ENCODE results near the gene B4GALNT2. TPM values are rescaled to one million over a fixed set of nuclear protein-coding genes. Genes with fewer than 3 reads are reported as not detected.

Gene B4GALNT2
- total and polyA plus RNA-seq, 2 donors (not counting 3 experiments of a cell fraction or from before 2014, with no cell fraction given) = 0.11 TPM; not detected in 1

DNA sequence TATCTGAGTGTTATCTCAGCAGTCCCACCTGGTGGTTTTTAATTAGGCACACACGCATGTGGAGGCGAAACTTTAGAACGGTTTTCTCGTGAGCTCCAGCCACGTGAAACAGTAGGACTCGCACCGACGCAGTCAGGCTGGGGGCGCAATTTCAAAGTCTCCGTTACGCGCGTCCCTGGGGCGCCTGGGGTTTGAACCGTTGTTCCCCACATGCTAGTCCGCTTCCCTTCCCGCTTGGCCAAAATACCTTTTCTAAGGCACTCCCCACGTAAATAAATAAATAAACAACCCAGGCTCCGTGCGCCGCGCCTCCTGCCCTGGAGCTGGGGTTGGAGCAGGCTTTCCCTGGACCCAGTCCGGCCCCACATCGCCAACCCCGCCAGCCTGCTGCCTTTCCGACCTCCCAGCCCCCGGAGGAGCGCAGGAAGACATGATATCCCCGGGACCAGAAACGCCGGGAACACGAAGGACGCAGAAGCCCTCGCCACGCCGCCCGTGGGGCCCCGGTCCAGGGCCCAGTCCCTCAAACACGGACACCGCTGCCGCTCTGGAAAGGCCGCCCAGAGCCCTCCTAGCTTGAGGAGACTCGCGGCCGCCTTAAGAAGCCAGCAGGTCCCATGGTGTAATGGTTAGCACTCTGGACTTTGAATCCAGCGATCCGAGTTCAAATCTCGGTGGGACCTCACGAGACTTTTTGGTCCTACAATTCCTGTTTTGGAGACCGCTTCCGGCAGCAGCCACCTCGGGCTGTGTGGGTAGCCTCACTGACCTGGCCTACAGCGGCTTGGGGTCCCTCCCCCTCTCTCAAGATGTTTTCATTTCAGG lies 59.6 kb downstream of the B4GALNT2 start:
- H3K36me3 ChIP-seq (ENCODE audit: control insufficient read depth in 2 of 2, extremely low read depth in 1 of 2, insufficient read depth in 2 of 2, low read length in 2 of 2) = no peaks in the 10 kb centered on the region
- H3K9ac ChIP-seq (replicated peaks; ENCODE audit: extremely low read depth, insufficient read depth, low read length) = peak overlapping the region; percentile 81
- peak overlapping the region; percentile 65 for H3K4me2 ChIP-seq (ENCODE audit: insufficient read depth, low read length)
- dilution Hi-C loops (cut with MboI; ENCODE audit: extremely low pct_ligation_motif_present, low sequenced_read_pairs) (no loop called here), intact Hi-C loops (cut with micrococcal nuclease) (loop anchor here (1.0 kb wide), 3 partner anchors 18 to 68 kb away; partner anchors contain the start of genes ABI3, GNGT2 and PHOSPHO1)
- H3K9me1 ChIP-seq (replicated peaks; ENCODE audit: control insufficient read depth, extremely low read depth, insufficient read depth, low read length) = no peaks in the 10 kb centered on the region
- CTCF ChIA-PET = interaction anchor here (0.9 to 15.9 kb wide), 15 partner anchors 9 to 247 kb away, joined by 3 to 212 read pairs (median 6); partner anchors contain the start of genes ABI3, GNGT2, PHOSPHO1 and SNF8
- no peaks in the 10 kb centered on the region for H3K79me2 ChIP-seq (ENCODE audit: control insufficient read depth, insufficient read depth, low read length)
- BruUV-seq (replicated peaks) = no TSS peak
- no peaks in the 10 kb centered on the region for H3K27me3 ChIP-seq (ENCODE audit: control insufficient read depth in 2 of 2, insufficient read depth in 2 of 2, low read length in 2 of 2)
- H3K4me3 ChIP-seq (replicated peaks in 1 of 3; ENCODE audit: insufficient read depth in 1 of 3, low read depth in 1 of 3, low read length in 3 of 3) = peak overlapping the region; percentile 51 to 67 (median 62)
- H4K20me1 ChIP-seq (replicated peaks; ENCODE audit: control insufficient read depth, extremely low read depth, insufficient read depth, low read length) = no peaks in the 10 kb centered on the region
- no peaks in the 10 kb centered on the region for H3K9me3 ChIP-seq (replicated peaks; ENCODE audit: control insufficient read depth, insufficient read depth, low read length)
- FAIRE-seq = no peak
- H3K27ac ChIP-seq (ENCODE audit: insufficient read depth, low read depth, low read length) = peak overlapping the region; percentile 62
- H2AFZ ChIP-seq (ENCODE audit: low read depth, low read length) = peak overlapping the region; percentile 78
- POLR2A ChIA-PET = interaction anchor here (1.1 kb wide), 1 partner anchor 20 kb away, joined by 3 read pairs; no protein-coding TSS in a partner anchor
- peaks cover 8% of the 10 kb centered on the region for H3K4me1 ChIP-seq (ENCODE audit: control insufficient read depth, extremely low read depth, insufficient read depth, low read length)
- DNase-seq (ENCODE audit: low read depth, low spot score) = peak; percentile 86
- TF ChIP-seq, protein P1, sequence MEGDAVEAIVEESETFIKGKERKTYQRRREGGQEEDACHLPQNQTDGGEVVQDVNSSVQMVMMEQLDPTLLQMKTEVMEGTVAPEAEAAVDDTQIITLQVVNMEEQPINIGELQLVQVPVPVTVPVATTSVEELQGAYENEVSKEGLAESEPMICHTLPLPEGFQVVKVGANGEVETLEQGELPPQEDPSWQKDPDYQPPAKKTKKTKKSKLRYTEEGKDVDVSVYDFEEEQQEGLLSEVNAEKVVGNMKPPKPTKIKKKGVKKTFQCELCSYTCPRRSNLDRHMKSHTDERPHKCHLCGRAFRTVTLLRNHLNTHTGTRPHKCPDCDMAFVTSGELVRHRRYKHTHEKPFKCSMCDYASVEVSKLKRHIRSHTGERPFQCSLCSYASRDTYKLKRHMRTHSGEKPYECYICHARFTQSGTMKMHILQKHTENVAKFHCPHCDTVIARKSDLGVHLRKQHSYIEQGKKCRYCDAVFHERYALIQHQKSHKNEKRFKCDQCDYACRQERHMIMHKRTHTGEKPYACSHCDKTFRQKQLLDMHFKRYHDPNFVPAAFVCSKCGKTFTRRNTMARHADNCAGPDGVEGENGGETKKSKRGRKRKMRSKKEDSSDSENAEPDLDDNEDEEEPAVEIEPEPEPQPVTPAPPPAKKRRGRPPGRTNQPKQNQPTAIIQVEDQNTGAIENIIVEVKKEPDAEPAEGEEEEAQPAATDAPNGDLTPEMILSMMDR (IDR thresholded peaks at IDR 0.05; ENCODE audit: extremely low read depth in 1 of 2, insufficient read depth in 1 of 2, low read depth in 1 of 2, low read length in 2 of 2) = peak; percentile 11 to 37
- TF ChIP-seq JUN (IDR thresholded peaks at IDR 0.05; ENCODE audit: borderline replicate concordance, insufficient read depth, insufficient read length, low read depth) = no peak
- TF ChIP-seq, protein P2, sequence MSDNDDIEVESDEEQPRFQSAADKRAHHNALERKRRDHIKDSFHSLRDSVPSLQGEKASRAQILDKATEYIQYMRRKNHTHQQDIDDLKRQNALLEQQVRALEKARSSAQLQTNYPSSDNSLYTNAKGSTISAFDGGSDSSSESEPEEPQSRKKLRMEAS (IDR thresholded peaks at IDR 0.05; ENCODE audit: insufficient read depth, insufficient read length) = peak; percentile 72
- peak; percentile 56 for TF ChIP-seq POLR2AphosphoS5 (IDR thresholded peaks at IDR 0.05; ENCODE audit: insufficient read depth, low read depth, low read length)
- TF ChIP-seq GATA2 (IDR thresholded peaks at IDR 0.05; ENCODE audit: insufficient read depth, insufficient read length, low read depth, low read length) = peak; percentile 38
- no peak for TF ChIP-seq POLR2A (IDR thresholded peaks at IDR 0.05; ENCODE audit: low read depth, low read length)

Data from endothelial cell of umbilical vein (primary cell).